ENCODE data around the gene PKIG. TPM values are rescaled to one million over a fixed set of nuclear protein-coding genes. Genes with fewer than 3 reads are reported as not detected.

The PKIG gene
- total RNA-seq, 2 donors from 2014 or later = 125 to 186 TPM

- Histone ChIP-seq H3K4me1 (ENCODE audit: control insufficient read depth in 1 of 2, low read depth in 2 of 2) (peaks cover 10 to 46% of the 10 kb centered on the region in 2 donors), H3K36me3 (no peaks in the 10 kb centered on the region), H3K27me3 (replicated peaks; ENCODE audit: insufficient read depth) (no peaks in the 10 kb centered on the region), H3K27ac (peak overlapping the region; percentile 75 to 79), H3K9me3 (no peaks in the 10 kb centered on the region), H3K4me3 (peak overlapping the region; percentile 61)
- peak; percentile 94 for TF ChIP-seq CTCF (IDR thresholded peaks at IDR 0.05)
- ATAC-seq (ENCODE audit: insufficient number of reproducible peaks, low FRiP score, low read depth) (peak; percentile 86), DNase-seq (ENCODE audit: low spot score) (peak; percentile 65)
Observed at GRCh38 chr20:44609516-44610312, 27.3 kb downstream of the PKIG start.

- peaks cover 17 to 53% of the 10 kb centered on the region in 2 donors for H3K4me1 ChIP-seq (ENCODE audit: control insufficient read depth in 1 of 2, low read depth in 2 of 2)
- H3K4me3 ChIP-seq = no peak overlapping the region
- H3K36me3 ChIP-seq = no peaks in the 10 kb centered on the region
- H3K27ac ChIP-seq = peak overlapping the region; percentile 75 to 79
- no peak for TF ChIP-seq CTCF (IDR thresholded peaks at IDR 0.05)
- no peak for DNase-seq (ENCODE audit: low spot score)
- no peaks in the 10 kb centered on the region for H3K9me3 ChIP-seq
- no peaks in the 10 kb centered on the region for H3K27me3 ChIP-seq (replicated peaks; ENCODE audit: insufficient read depth)
- ATAC-seq (ENCODE audit: insufficient number of reproducible peaks, low FRiP score, low read depth) = no peak
Observed at GRCh38 chr20:44610313-44610962, 28.1 kb downstream of the PKIG start.

DNA sequence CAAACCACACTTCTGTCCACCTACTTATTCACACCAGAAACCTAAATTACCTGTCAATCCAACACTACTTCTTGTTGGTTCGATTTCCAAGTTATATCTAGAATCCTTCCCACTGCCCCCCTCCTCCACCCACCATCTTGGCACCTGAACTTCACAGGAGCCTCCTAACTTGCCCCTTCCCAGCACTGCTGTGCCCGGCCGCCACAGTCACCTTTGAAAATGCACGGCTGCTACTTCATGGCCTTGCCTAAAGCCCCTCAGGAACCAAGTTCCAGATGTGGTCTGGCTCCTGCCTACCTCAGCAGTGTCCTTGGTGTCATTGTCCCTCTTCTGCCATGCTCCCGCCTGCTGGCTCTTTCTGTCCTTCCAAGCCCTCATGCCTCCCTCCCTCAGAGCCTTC is 31.2 kb downstream of the PKIG start:
- H3K4me1 ChIP-seq (ENCODE audit: control insufficient read depth in 1 of 2, low read depth in 2 of 2) = peaks cover 20 to 67% of the 10 kb centered on the region in 2 donors
- H3K9me3 ChIP-seq = no peaks in the 10 kb centered on the region
- no peaks in the 10 kb centered on the region for H3K36me3 ChIP-seq
- H3K27ac ChIP-seq = peak overlapping the region; percentile 73 to 74
- no peak for DNase-seq (ENCODE audit: low spot score)
- TF ChIP-seq CTCF (IDR thresholded peaks at IDR 0.05) = no peak
- H3K27me3 ChIP-seq (replicated peaks; ENCODE audit: insufficient read depth) = no peaks in the 10 kb centered on the region
- no peak for ATAC-seq (ENCODE audit: insufficient number of reproducible peaks, low FRiP score, low read depth)
- no peak overlapping the region for H3K4me3 ChIP-seq

- no peak for TF ChIP-seq CTCF (IDR thresholded peaks at IDR 0.05)
- DNase-seq (ENCODE audit: low spot score) = no peak
- Histone ChIP-seq H3K9me3 (no peaks in the 10 kb centered on the region), H3K4me3 (no peak overlapping the region), H3K27me3 (replicated peaks; ENCODE audit: insufficient read depth) (no peaks in the 10 kb centered on the region), H3K27ac (peak overlapping the region; percentile 73 to 74), H3K36me3 (peaks cover 7% of the 10 kb centered on the region), H3K4me1 (ENCODE audit: control insufficient read depth in 1 of 2, low read depth in 2 of 2) (peaks cover 12 to 57% of the 10 kb centered on the region in 2 donors)
- no peak for ATAC-seq (ENCODE audit: insufficient number of reproducible peaks, low FRiP score, low read depth)
Observed at GRCh38 chr20:44614525-44614924, 32.1 kb downstream of the PKIG start.

- ATAC-seq (ENCODE audit: insufficient number of reproducible peaks, low FRiP score, low read depth) (no peak), DNase-seq (ENCODE audit: low spot score) (no peak)
- H3K4me1 ChIP-seq (ENCODE audit: control insufficient read depth in 1 of 2, low read depth in 2 of 2) = peaks cover 10 to 51% of the 10 kb centered on the region in 2 donors
- peak overlapping the region; percentile 73 to 74 for H3K27ac ChIP-seq
- no peak overlapping the region for H3K4me3 ChIP-seq
- H3K36me3 ChIP-seq = peaks cover 14% of the 10 kb centered on the region
- TF ChIP-seq CTCF (IDR thresholded peaks at IDR 0.05) = no peak
- H3K27me3 ChIP-seq (replicated peaks; ENCODE audit: insufficient read depth) = no peaks in the 10 kb centered on the region
- H3K9me3 ChIP-seq = no peaks in the 10 kb centered on the region
Observed at GRCh38 chr20:44615169-44615791, 32.9 kb downstream of the PKIG start.

Measured in thoracic aorta (tissue), 2 donors.